HCT116 (cell line): Measurements from ENCODE around the gene TGDS. TPM values are rescaled to one million over a fixed set of nuclear protein-coding genes. Genes with fewer than 3 reads are reported as not detected.

Experiments used
- ATAC-seq: fragments of 200-7000 bp; cut with Tn5 transposase; 2 replicates; pipeline ENCODE4 v1.9.1; 2020; ENCODE audit warnings: mild to moderate bottlenecking, moderate library complexity
- BruUV-seq: library from RNA; stranded (reverse); fragments of 400-500 nt; replicated peaks from 2 replicates; lab custom pipeline; 2021; lab: Mats Ljungman, UMichigan
- CTCF ChIA-PET: fragments of 300-600 bp; sonication (Branson Sonifier 250); formaldehyde crosslinking; loops from one replicate; lab custom pipeline; 2021; ENCODE audit warnings: antibody characterized with exemption; lab: Charles Lee
- POLR2A ChIA-PET: fragments of 300-600, 350-600 bp; sonication (Branson Sonifier 250); formaldehyde crosslinking; loops from one replicate; lab custom pipeline; 2021; ENCODE audit warnings: antibody characterized with exemption; lab: Charles Lee
- RAD21 ChIA-PET, 2 experiments: fragments of 300-600 bp; sonication (Branson Sonifier 250); formaldehyde crosslinking; loops; one replicate each; lab custom pipeline; 2023; ENCODE audit warnings: low total read pairs in 2 of 2; ENCODE audit not compliant: uncharacterized antibody in 2 of 2, unreplicated experiment in 2 of 2, low non-redundant PET in 1 of 2; lab: Charles Lee
- DNase-seq: peaks from one replicate; pipeline ENCODE4 v3.0.0-alpha.2; 2010; ENCODE audit warnings: low read depth, low spot score
- H2AFZ ChIP-seq: fragments of 200-600 bp; shearing (Covaris generic), sonication (generic); 2 replicates; pipeline ENCODE4 v1.6.1; 2017; ENCODE audit warnings: low read depth, mixed run types, mixed read lengths, antibody characterized with exemption, low read length; ENCODE audit not compliant: poor library complexity, severe bottlenecking
- H3K27ac ChIP-seq: 2 replicates; pipeline ENCODE4 v1.5.1; 2012; ENCODE audit warnings: low read depth, low read length
- H3K27me3 ChIP-seq: fragments of 200-600 bp; sonication (generic); 2 replicates; pipeline ENCODE4 v1.6.1; 2016; ENCODE audit warnings: mixed run types, low read length, mixed read lengths; ENCODE audit not compliant: insufficient read depth
- H3K36me3 ChIP-seq, 2 experiments: fragments of 200-500 bp in 1 of 2; fragments of 200-600 bp in 1 of 2; sonication (Bioruptor generic) in 1 of 2; sonication (generic) in 1 of 2; 2 replicates each; pipeline versions ENCODE4 v1.5.1 to v1.6.1; 2014 to 2016; ENCODE audit warnings: low read length in 2 of 2, inconsistent platforms in 1 of 2, mixed read lengths in 1 of 2, mixed run types in 1 of 2; ENCODE audit not compliant: insufficient read depth in 2 of 2, control insufficient read depth in 1 of 2
- H3K4me1 ChIP-seq, 2 experiments: fragments of 200-600 bp in 1 of 2; sonication (generic) in 1 of 2; 2 replicates each; pipeline versions ENCODE4 v1.5.1 to v1.6.1; 2012 to 2017; ENCODE audit warnings: low read length in 2 of 2, inconsistent platforms in 1 of 2, mild to moderate bottlenecking in 1 of 2, mixed read lengths in 1 of 2, mixed run types in 1 of 2, moderate library complexity in 1 of 2; ENCODE audit not compliant: insufficient read depth in 2 of 2, control insufficient read depth in 1 of 2
- H3K4me2 ChIP-seq: fragments of 200-600 bp; sonication (generic); 2 replicates; pipeline ENCODE4 v1.6.1; 2017; ENCODE audit warnings: mixed run types, low read length, mixed read lengths
- H3K4me3 ChIP-seq, 2 experiments: fragments of 200-600 bp in 1 of 2; sonication (generic) in 1 of 2; replicated peaks in 1 of 2; 2 replicates each; pipeline ENCODE4 v1.5.1; 2011 to 2016; ENCODE audit warnings: low read length in 2 of 2, control low read depth in 1 of 2, low read depth in 1 of 2, mild to moderate bottlenecking in 1 of 2, mixed read lengths in 1 of 2, mixed run types in 1 of 2
- H3K79me2 ChIP-seq: fragments of 200-600 bp; sonication (generic); 2 replicates; pipeline ENCODE4 v1.6.1; 2017; ENCODE audit warnings: mild to moderate bottlenecking, mixed run types, low read length, moderate library complexity, mixed read lengths; ENCODE audit not compliant: insufficient read depth
- H3K9ac ChIP-seq: fragments of 200-600 bp; sonication (generic); 2 replicates; pipeline ENCODE4 v1.6.1; 2016; ENCODE audit warnings: low read length, mixed read lengths
- H3K9me2 ChIP-seq: fragments of 200-600 bp; sonication (generic), shearing (Covaris generic); 2 replicates; pipeline ENCODE4 v1.6.1; 2017; ENCODE audit warnings: mixed run types, mild to moderate bottlenecking, moderate library complexity; ENCODE audit not compliant: insufficient read depth
- H3K9me3 ChIP-seq, 2 experiments: fragments of 200-500 bp in 1 of 2; fragments of 200-600 bp in 1 of 2; sonication (Bioruptor generic) in 1 of 2; sonication (generic) in 1 of 2; 2 replicates each; pipeline ENCODE4 v1.6.1; 2014 to 2017; ENCODE audit warnings: low read length in 2 of 2, mixed read lengths in 2 of 2, inconsistent platforms in 1 of 2, low read depth in 1 of 2, mild to moderate bottlenecking in 1 of 2, mixed run types in 1 of 2, moderate library complexity in 1 of 2; ENCODE audit not compliant: control insufficient read depth in 1 of 2, insufficient read depth in 1 of 2
- H4K20me1 ChIP-seq: fragments of 200-600 bp; sonication (generic), shearing (Covaris generic); 2 replicates; pipeline ENCODE4 v1.6.1; 2017; ENCODE audit warnings: mixed run types, mild to moderate bottlenecking, moderate library complexity; ENCODE audit not compliant: insufficient read depth
- ATF3 ChIP-seq: IDR thresholded peaks from 2 replicates; pipeline ENCODE4 v1.6.1; 2012
- CTCF ChIP-seq, 3 experiments: fragments of 200-600 bp in 1 of 3; sonication (generic) in 1 of 3; IDR thresholded peaks in 2 of 3; conservative IDR thresholded peaks in 1 of 3; 2 replicates each; pipeline ENCODE4 v1.5.1; 2012 to 2017; ENCODE audit warnings: low read depth in 2 of 3, low read length in 2 of 3, antibody characterized with exemption in 1 of 3, borderline replicate concordance in 1 of 3, control low read depth in 1 of 3, mild to moderate bottlenecking in 1 of 3, mixed read lengths in 1 of 3, mixed run types in 1 of 3, moderate library complexity in 1 of 3; ENCODE audit not compliant: insufficient read depth in 1 of 3
- EZH2 ChIP-seq: fragments of 200-600 bp; sonication (generic); IDR thresholded peaks from 2 replicates; pipeline ENCODE4 v1.6.1; 2017; ENCODE audit warnings: antibody characterized with exemption, mixed run types
- EZH2phosphoT487 ChIP-seq: fragments of 200-600 bp; IDR thresholded peaks from 2 replicates; pipeline ENCODE4 v1.6.1; 2018; ENCODE audit warnings: antibody characterized with exemption, borderline replicate concordance
- POLR2A ChIP-seq: IDR thresholded peaks from 2 replicates; pipeline ENCODE4 v1.7.0; 2011; ENCODE audit warnings: borderline replicate concordance; ENCODE audit not compliant: insufficient read depth, insufficient read length; ENCODE audit errors: extremely low read depth
- POLR2AphosphoS5 ChIP-seq: IDR thresholded peaks from 2 replicates; pipeline ENCODE4 v1.6.1; 2011; ENCODE audit warnings: mild to moderate bottlenecking, low read depth, low read length, moderate library complexity
- RAD21 ChIP-seq: IDR thresholded peaks from 2 replicates; pipeline ENCODE4 v1.6.1; 2012; ENCODE audit warnings: low read depth, mild to moderate bottlenecking
- SIN3A ChIP-seq: IDR thresholded peaks from 2 replicates; pipeline ENCODE4 v1.6.1; 2012; ENCODE audit warnings: low read depth
- SP1 ChIP-seq: IDR thresholded peaks from 2 replicates; pipeline ENCODE4 v1.6.1; 2012; ENCODE audit warnings: low read depth
- TCF7L2 ChIP-seq: IDR thresholded peaks from 2 replicates; pipeline ENCODE4 v1.7.0; 2011; ENCODE audit warnings: borderline replicate concordance, inconsistent platforms; ENCODE audit not compliant: insufficient read depth, insufficient read length; ENCODE audit errors: extremely low read depth
- intact Hi-C: fragments of 100-400 bp; cut with micrococcal nuclease; formaldehyde crosslinking; loops from 2 replicates; pipeline ENCODE4 v1.10.0; 2022
- total RNA-seq: library from RNA; stranded (reverse); gene quantifications from one replicate; pipeline ENCODE4 v1.2.1, GENCODE V29; 2021; ENCODE audit not compliant: unreplicated experiment
- TF ChIP-seq, protein P1 (sequence below): IDR thresholded peaks from 2 replicates; pipeline ENCODE4 v1.6.1; 2012

The TGDS gene
- total RNA-seq, 1 experiment from 2014 or later = 16.9 TPM

- H3K4me3 ChIP-seq = no peak overlapping the region
- H3K79me2 ChIP-seq = no peaks in the 10 kb centered on the region
- no peak overlapping the region for H3K4me2 ChIP-seq
- intact Hi-C loops = no loop called here
- no TSS peak for BruUV-seq
- TF ChIP-seq CTCF (IDR thresholded peaks at IDR 0.05 in 2 of 3, conservative IDR thresholded peaks at IDR 0.05 in 1 of 3; ENCODE audit: borderline replicate concordance in 1 of 3, insufficient read depth in 1 of 3, low read depth in 2 of 3, low read length in 2 of 3) (no peak), RAD21 (no peak), POLR2AphosphoS5 (no peak), SIN3A (no peak), ATF3 (no peak), POLR2A (no peak), EZH2 (no peak), SP1 (no peak), TCF7L2 (no peak), EZH2phosphoT487 (no peak)
- TF ChIP-seq, protein P1, sequence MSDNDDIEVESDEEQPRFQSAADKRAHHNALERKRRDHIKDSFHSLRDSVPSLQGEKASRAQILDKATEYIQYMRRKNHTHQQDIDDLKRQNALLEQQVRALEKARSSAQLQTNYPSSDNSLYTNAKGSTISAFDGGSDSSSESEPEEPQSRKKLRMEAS = no peak
- TF ChIP-seq, all 23 proteins: peak for 0
- Histone ChIP-seq H3K9me3 (no peaks in the 10 kb centered on the region), H4K20me1 (no peaks in the 10 kb centered on the region), H3K27ac (no peak overlapping the region), H3K4me1 (peaks cover 5 to 21% of the 10 kb centered on the region in 2 experiments; a peak in 3 of 4 replicates), H3K27me3 (no peaks in the 10 kb centered on the region), H3K36me3 (no peaks in the 10 kb centered on the region), H2AFZ (no peak overlapping the region), H3K9me2 (no peaks in the 10 kb centered on the region), H3K9ac (no peak overlapping the region)
- no peak for DNase-seq
- no peak for ATAC-seq
- POLR2A ChIA-PET = no interaction called here
- RAD21 ChIA-PET = no interaction called here
- CTCF ChIA-PET = no interaction called here
These were observed 43.9 kb downstream of the TGDS start for GRCh38 chr13:94552095-94552494.
